HG02852 (cell line): ENCODE measurements around the gene SLC9C2.
"Not testable (repeated sequence)": the region's sequence is repeated elsewhere in the genome, so short reads cannot be mapped to it uniquely, and the experiment has no call there.

Experiments
- ATAC-seq: cut with Tn5 transposase; IDR thresholded peaks from one replicate; pipeline ENCODE4 v1.9.1; 2021; ENCODE audit warnings: mild to moderate bottlenecking, moderate library complexity; ENCODE audit not compliant: unreplicated experiment

The SLC9C2 gene

GRCh38 chr1:173462666-173463065 lies 140.2 kb downstream of the SLC9C2 start:
- not testable (repeated sequence) for ATAC-seq

- no peak for ATAC-seq
Measured at GRCh38 chr1:173459885-173460284, 143.0 kb downstream of the SLC9C2 start.

DNA sequence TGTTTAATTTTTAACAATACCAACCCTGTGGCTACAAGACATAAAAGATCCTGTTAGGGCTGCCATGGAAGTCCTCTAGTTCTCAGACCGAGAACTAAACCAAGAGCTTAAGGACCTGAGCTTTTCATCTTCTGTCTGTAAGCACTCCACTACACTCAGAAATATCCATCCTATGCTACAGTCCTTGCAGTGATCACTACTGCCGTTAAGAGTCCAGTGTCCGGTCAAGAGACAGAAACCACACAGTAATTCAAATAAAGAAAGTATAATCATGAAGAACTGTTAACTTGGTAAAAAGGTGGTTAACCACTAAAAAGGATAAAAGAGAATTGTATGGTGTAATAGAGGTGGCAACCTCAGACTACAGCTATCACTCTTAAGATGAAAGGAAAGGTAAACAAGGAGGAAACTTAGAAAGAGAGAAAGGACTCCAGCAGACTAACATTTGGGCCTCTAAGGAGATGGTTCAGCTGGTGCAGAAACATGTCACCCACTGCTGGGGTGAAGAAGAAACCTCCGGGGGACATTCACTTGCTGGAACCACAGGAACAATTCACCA lies 147.8 kb downstream of the SLC9C2 start:
- no peak for ATAC-seq

DNA sequence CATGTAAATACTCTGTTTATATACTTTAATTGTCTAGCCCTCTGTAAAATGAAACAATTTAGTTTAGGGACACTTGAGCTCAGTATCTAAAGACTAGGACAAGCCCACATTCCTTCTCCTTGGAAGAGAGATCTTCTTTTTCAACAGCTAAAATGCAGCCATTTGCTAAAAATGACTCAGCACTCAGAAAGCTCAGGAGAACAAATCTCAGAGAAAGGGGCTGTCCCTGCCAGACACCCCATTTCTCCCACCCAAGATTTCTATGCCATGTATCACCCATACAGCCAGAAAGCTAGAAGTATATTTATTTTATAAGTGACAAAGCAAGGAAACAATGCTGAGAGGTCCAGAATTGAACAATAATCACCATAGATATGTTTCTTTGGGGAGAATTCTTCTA lies 148.9 kb downstream of the SLC9C2 start:
- ATAC-seq, result no peak

GRCh38 chr1:173451981-173452380 lies 150.9 kb downstream of the SLC9C2 start:
- ATAC-seq, result no peak
